GM23248 (cell line): Measurements from ENCODE around the gene ANGPTL2. TPM values are rescaled to one million over a fixed set of nuclear protein-coding genes. Genes with fewer than 3 reads are reported as not detected.

Experiments
- DNase-seq: peaks from one replicate; pipeline ENCODE4 v3.0.0-alpha.2; 2015
- H2AFZ ChIP-seq: fragments of 200-600 bp; sonication (generic); 2 replicates; pipeline ENCODE4 v1.6.1; 2016; ENCODE audit warnings: antibody characterized with exemption
- H3F3A ChIP-seq: fragments of 200-600 bp; sonication (generic); 2 replicates; pipeline ENCODE4 v1.6.1; 2016; ENCODE audit warnings: mild to moderate bottlenecking, antibody characterized with exemption, mixed run types; ENCODE audit not compliant: insufficient read depth
- H3K27ac ChIP-seq: fragments of 200-600 bp; sonication (generic); 2 replicates; pipeline ENCODE4 v1.5.1; 2016; ENCODE audit warnings: mild to moderate bottlenecking
- H3K27me3 ChIP-seq: fragments of 200-600 bp; sonication (generic); replicated peaks from 2 replicates; pipeline ENCODE4 v1.6.1; 2016; ENCODE audit warnings: mild to moderate bottlenecking; ENCODE audit not compliant: insufficient read depth
- H3K36me3 ChIP-seq: fragments of 200-600 bp; sonication (generic); 2 replicates; pipeline ENCODE4 v1.6.1; 2016; ENCODE audit warnings: low read depth, mild to moderate bottlenecking
- H3K4me1 ChIP-seq: fragments of 200-600 bp; sonication (generic); 2 replicates; pipeline ENCODE4 v1.6.1; 2016; ENCODE audit warnings: mild to moderate bottlenecking; ENCODE audit not compliant: insufficient read depth
- H3K4me2 ChIP-seq: fragments of 200-600 bp; sonication (generic); one replicate; pipeline ENCODE4 v1.6.1; 2016; ENCODE audit warnings: mild to moderate bottlenecking; ENCODE audit not compliant: unreplicated experiment
- H3K4me3 ChIP-seq: fragments of 200-600 bp; sonication (generic); 2 replicates; pipeline ENCODE4 v1.5.1; 2016; ENCODE audit warnings: mild to moderate bottlenecking
- H3K79me2 ChIP-seq: fragments of 200-600 bp; sonication (generic); 2 replicates; pipeline ENCODE4 v1.6.1; 2016; ENCODE audit warnings: mild to moderate bottlenecking; ENCODE audit not compliant: insufficient read depth
- H3K9ac ChIP-seq: fragments of 200-600 bp; sonication (generic); 2 replicates; pipeline ENCODE4 v1.6.1; 2016; ENCODE audit warnings: mild to moderate bottlenecking
- H3K9me2 ChIP-seq: fragments of 200-600 bp; sonication (generic); 2 replicates; pipeline ENCODE4 v1.6.1; 2016; ENCODE audit warnings: mixed run types, mild to moderate bottlenecking, moderate library complexity; ENCODE audit not compliant: insufficient read depth
- H3K9me3 ChIP-seq: fragments of 200-600 bp; sonication (generic); one replicate; pipeline ENCODE4 v1.6.1; 2017; ENCODE audit warnings: low read depth
- H4K20me1 ChIP-seq: fragments of 200-600 bp; sonication (generic); 2 replicates; pipeline ENCODE4 v1.6.0; 2016; ENCODE audit not compliant: insufficient read depth
- EZH2 ChIP-seq: fragments of 200-600 bp; sonication (generic); IDR thresholded peaks from 2 replicates; pipeline ENCODE4 v1.6.1; 2018; ENCODE audit warnings: antibody characterized with exemption, mild to moderate bottlenecking; ENCODE audit not compliant: insufficient read depth, poor library complexity, severe bottlenecking
- EZH2phosphoT487 ChIP-seq: fragments of 200-600 bp; sonication (generic); IDR thresholded peaks from 2 replicates; pipeline ENCODE4 v1.6.1; 2018; ENCODE audit warnings: antibody characterized with exemption, moderate library complexity, mild to moderate bottlenecking, low read depth; ENCODE audit not compliant: insufficient read depth
- WGBS, 2 experiments: methylation state at CpG; one replicate each; pipeline ENCODE4 v1.1.6; 2015 to 2017; ENCODE audit warnings: low lambda C conversion rate in 2 of 2, low coverage in 1 of 2; ENCODE audit errors: missing lambda C conversion rate in 2 of 2; 5-methylcytosine and 5-hydroxymethylcytosine counted together
- in situ Hi-C: fragments of 300-500 bp; cut with MboI; formaldehyde crosslinking; loops from 2 replicates; pipeline ENCODE4 v1.15.0; 2020
- polyA plus RNA-seq: library from polyadenylated mRNA; unstranded; fragments of >200 nt; fragmentation: Nextera tagmentation; extraction: Ambion mirVana; gene quantifications from 2 replicates; pipeline ENCODE4 v1.2.1, GENCODE V29; 2016
- total RNA-seq: library from RNA; depleted of rRNA; stranded (reverse); fragments of >200 nt; shearing (Covaris generic); gene quantifications from 2 replicates; pipeline ENCODE4 v1.2.3, GENCODE V29; 2014

Gene ANGPTL2
- total and polyA plus RNA-seq, 2 experiments from 2014 or later: 8.8 to 12.3 TPM

GRCh38 chr9:127089631-127090081, 32.8 kb downstream of the ANGPTL2 start:
- H3K36me3 ChIP-seq: no peaks in the 10 kb centered on the region; the same call in 1 of the 2 replicates

GRCh38 chr9:127088724-127089615, 33.5 kb downstream of the ANGPTL2 start:
- Histone ChIP-seq H3K9me2 (no peaks in the 10 kb centered on the region), H3K27me3 (no peaks in the 10 kb centered on the region), H3K9ac (no peak overlapping the region), H3K36me3 (no peaks in the 10 kb centered on the region; the same call in 1 of the 2 replicates), H3K4me2 (no peak overlapping the region), H3K4me1 (no peaks in the 10 kb centered on the region), H2AFZ (no peak overlapping the region), H3K27ac (no peak overlapping the region), H4K20me1 (no peaks in the 10 kb centered on the region), H3K9me3 (no peaks in the 10 kb centered on the region), H3F3A (no peaks in the 10 kb centered on the region), H3K4me3 (no peak overlapping the region), H3K79me2 (no peaks in the 10 kb centered on the region)
- in situ Hi-C loops: no loop called here
- no peak for DNase-seq
- TF ChIP-seq EZH2 (no peak), EZH2phosphoT487 (no peak)
- WGBS, 2 experiments: 93 to 95% methylated on average over 26 to 27 of the region's 27 CpGs

More at GRCh38 chr9:127089631-127090081, 32.8 kb downstream of the ANGPTL2 start:
- Histone ChIP-seq H2AFZ (no peak overlapping the region), H3K9me3 (no peaks in the 10 kb centered on the region), H4K20me1 (no peaks in the 10 kb centered on the region), H3K79me2 (no peaks in the 10 kb centered on the region), H3K27me3 (no peaks in the 10 kb centered on the region), H3K9me2 (no peaks in the 10 kb centered on the region), H3K4me1 (no peaks in the 10 kb centered on the region), H3F3A (no peaks in the 10 kb centered on the region), H3K4me3 (no peak overlapping the region), H3K27ac (no peak overlapping the region), H3K9ac (no peak overlapping the region), H3K4me2 (no peak overlapping the region)
- DNase-seq: no peak
- in situ Hi-C loops: no loop called here
- no peak for TF ChIP-seq EZH2
- no peak for TF ChIP-seq EZH2phosphoT487
- 74 to 83% methylated on average over 6 of the region's 6 CpGs for WGBS, 2 experiments

- H2AFZ ChIP-seq: no peak overlapping the region
- H3K27me3 ChIP-seq: no peaks in the 10 kb centered on the region
- no peaks in the 10 kb centered on the region for H3K79me2 ChIP-seq
- H3K36me3 ChIP-seq: no peaks in the 10 kb centered on the region; the same call in 1 of the 2 replicates
- H3K27ac ChIP-seq: no peak overlapping the region
- H3K4me1 ChIP-seq: no peaks in the 10 kb centered on the region
- in situ Hi-C loops: no loop called here
- H3F3A ChIP-seq: no peaks in the 10 kb centered on the region
- H4K20me1 ChIP-seq: no peaks in the 10 kb centered on the region
- no peak for DNase-seq
- H3K9me2 ChIP-seq: no peaks in the 10 kb centered on the region
- H3K4me2 ChIP-seq: no peak overlapping the region
- TF ChIP-seq EZH2phosphoT487 (no peak), EZH2 (no peak)
- no peak overlapping the region for H3K9ac ChIP-seq
- H3K9me3 ChIP-seq: no peaks in the 10 kb centered on the region
- WGBS, 2 experiments: 93 to 96% methylated on average over 8 of the region's 8 CpGs
- no peak overlapping the region for H3K4me3 ChIP-seq
These were observed 34.6 kb downstream of the ANGPTL2 start for GRCh38 chr9:127087836-127088235.

- H3K4me1 ChIP-seq: no peaks in the 10 kb centered on the region
- H2AFZ ChIP-seq: no peak overlapping the region
- DNase-seq: no peak
- 97 to 98% methylated on average over 6 of the region's 6 CpGs for WGBS, 2 experiments
- no peaks in the 10 kb centered on the region for H3K9me3 ChIP-seq
- no peak overlapping the region for H3K4me3 ChIP-seq
- no peaks in the 10 kb centered on the region for H3K79me2 ChIP-seq
- H3K9me2 ChIP-seq: no peaks in the 10 kb centered on the region
- TF ChIP-seq EZH2: no peak
- TF ChIP-seq EZH2phosphoT487: no peak
- no peak overlapping the region for H3K27ac ChIP-seq
- H3K9ac ChIP-seq: no peak overlapping the region
- no peaks in the 10 kb centered on the region for H3K27me3 ChIP-seq
- H3F3A ChIP-seq: no peaks in the 10 kb centered on the region
- H3K4me2 ChIP-seq: no peak overlapping the region
- no peaks in the 10 kb centered on the region for H4K20me1 ChIP-seq
- in situ Hi-C loops: no loop called here
- no peaks in the 10 kb centered on the region; the same call in 1 of the 2 replicates for H3K36me3 ChIP-seq
These were observed 35.0 kb downstream of the ANGPTL2 start for GRCh38 chr9:127087411-127087810.
